SU-DHL-6 (cell line): ENCODE results near the gene GPS2.

Source experiments
- EZH2phosphoT487 ChIP-seq: fragments of 200-600 bp; sonication (generic), shearing (Covaris generic); conservative IDR thresholded peaks from 2 replicates; pipeline ENCODE4 v1.6.1; 2018; ENCODE audit warnings: mild to moderate bottlenecking, antibody characterized with exemption, low read length, moderate library complexity, mixed read lengths
- TF ChIP-seq, protein P1 (sequence below): fragments of 200-600 bp; sonication (generic); IDR thresholded peaks from one replicate; pipeline ENCODE4 v1.5.1; 2017; ENCODE audit warnings: antibody characterized with exemption, mild to moderate bottlenecking, low read length, moderate library complexity; ENCODE audit not compliant: insufficient read depth, poor library complexity, severe bottlenecking

DNA sequence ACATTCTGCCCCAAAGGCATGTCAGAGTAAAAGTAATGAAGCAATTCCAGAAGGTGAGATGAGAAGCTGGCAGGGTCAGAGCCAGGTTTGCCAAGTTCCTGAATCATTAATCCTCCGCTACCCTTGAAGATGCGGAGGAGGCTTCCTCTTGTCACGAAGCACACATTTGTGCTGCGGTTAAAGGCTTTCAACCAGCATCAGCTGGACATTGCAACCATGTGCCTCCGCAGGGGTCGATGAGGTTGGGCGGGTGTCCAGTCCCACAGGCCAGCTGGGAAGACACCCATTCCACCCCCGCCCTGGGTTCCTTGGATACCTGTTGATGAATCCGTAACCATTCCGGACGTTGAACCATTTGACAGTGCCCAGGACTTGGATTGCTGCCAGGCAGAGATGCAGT lies 22.0 kb downstream of the GPS2 start:
- TF ChIP-seq, protein P1, sequence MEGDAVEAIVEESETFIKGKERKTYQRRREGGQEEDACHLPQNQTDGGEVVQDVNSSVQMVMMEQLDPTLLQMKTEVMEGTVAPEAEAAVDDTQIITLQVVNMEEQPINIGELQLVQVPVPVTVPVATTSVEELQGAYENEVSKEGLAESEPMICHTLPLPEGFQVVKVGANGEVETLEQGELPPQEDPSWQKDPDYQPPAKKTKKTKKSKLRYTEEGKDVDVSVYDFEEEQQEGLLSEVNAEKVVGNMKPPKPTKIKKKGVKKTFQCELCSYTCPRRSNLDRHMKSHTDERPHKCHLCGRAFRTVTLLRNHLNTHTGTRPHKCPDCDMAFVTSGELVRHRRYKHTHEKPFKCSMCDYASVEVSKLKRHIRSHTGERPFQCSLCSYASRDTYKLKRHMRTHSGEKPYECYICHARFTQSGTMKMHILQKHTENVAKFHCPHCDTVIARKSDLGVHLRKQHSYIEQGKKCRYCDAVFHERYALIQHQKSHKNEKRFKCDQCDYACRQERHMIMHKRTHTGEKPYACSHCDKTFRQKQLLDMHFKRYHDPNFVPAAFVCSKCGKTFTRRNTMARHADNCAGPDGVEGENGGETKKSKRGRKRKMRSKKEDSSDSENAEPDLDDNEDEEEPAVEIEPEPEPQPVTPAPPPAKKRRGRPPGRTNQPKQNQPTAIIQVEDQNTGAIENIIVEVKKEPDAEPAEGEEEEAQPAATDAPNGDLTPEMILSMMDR, result no peak
- TF ChIP-seq EZH2phosphoT487, result no peak
